Measurements from ENCODE around the gene DPP10.

The DPP10 gene

GRCh38 chr2:114685102-114685501 is 242.7 kb downstream of the DPP10 start:
- H3K4me3 ChIP-seq (replicated peaks; ENCODE audit: low read depth, low read length) = no peak overlapping the region
- no peak for DNase-seq (ENCODE audit: low read depth)
- TF ChIP-seq CTCF (IDR thresholded peaks at IDR 0.05; ENCODE audit: low read length, missing control alignments) = no peak

GRCh38 chr2:114688241-114688640 is 245.8 kb downstream of the DPP10 start:
- no peak overlapping the region for H3K4me3 ChIP-seq (replicated peaks; ENCODE audit: low read depth, low read length)
- no peak for DNase-seq (ENCODE audit: low read depth)
- TF ChIP-seq CTCF (IDR thresholded peaks at IDR 0.05; ENCODE audit: low read length, missing control alignments) = no peak

- DNase-seq (ENCODE audit: low read depth) = no peak
- no peak overlapping the region for H3K4me3 ChIP-seq (replicated peaks; ENCODE audit: low read depth, low read length)
- TF ChIP-seq CTCF (IDR thresholded peaks at IDR 0.05; ENCODE audit: low read length, missing control alignments) = no peak
Observed at GRCh38 chr2:114698520-114698919, 256.1 kb downstream of the DPP10 start.

GRCh38 chr2:114699423-114699944 is 257.0 kb downstream of the DPP10 start:
- no peak for TF ChIP-seq CTCF (IDR thresholded peaks at IDR 0.05; ENCODE audit: low read length, missing control alignments)
- H3K4me3 ChIP-seq (replicated peaks; ENCODE audit: low read depth, low read length) = no peak overlapping the region
- no peak for DNase-seq (ENCODE audit: low read depth)

GRCh38 chr2:114700440-114700839 is 258.0 kb downstream of the DPP10 start:
- TF ChIP-seq CTCF (IDR thresholded peaks at IDR 0.05; ENCODE audit: low read length, missing control alignments) = no peak
- DNase-seq (ENCODE audit: low read depth) = no peak
- H3K4me3 ChIP-seq (replicated peaks; ENCODE audit: low read depth, low read length) = no peak overlapping the region

- no peak overlapping the region for H3K4me3 ChIP-seq (replicated peaks; ENCODE audit: low read depth, low read length)
- no peak for DNase-seq (ENCODE audit: low read depth)
- TF ChIP-seq CTCF (IDR thresholded peaks at IDR 0.05; ENCODE audit: low read length, missing control alignments) = no peak
Observed at GRCh38 chr2:114709936-114710850, 267.8 kb downstream of the DPP10 start.
